ENCODE results near the gene PLA2G6. TPM values are rescaled to one million over a fixed set of nuclear protein-coding genes. Genes with fewer than 3 reads are reported as not detected.
A peak's percentile ranks its signal among the peaks of the same experiment; 100 is the strongest.

The PLA2G6 gene
- total RNA-seq, 1 donor from 2014 or later: 60.8 TPM

GRCh38 chr22:38074181-38075104 lies 107.2 kb downstream of the PLA2G6 start:
- no peak for DNase-seq
- Histone ChIP-seq H3K9me3 (no peaks in the 10 kb centered on the region), H3K27me3 (ENCODE audit: low read depth) (no peaks in the 10 kb centered on the region), H3K36me3 (peaks cover 59% of the 10 kb centered on the region), H3K27ac (no peak overlapping the region), H3K4me1 (no peaks in the 10 kb centered on the region), H3K4me3 (no peak overlapping the region)
- intact Hi-C loops (cut with DNase I): no loop called here
- no peak for ATAC-seq
- peak; percentile 6 for TF ChIP-seq CTCF (IDR thresholded peaks at IDR 0.05)

- DNase-seq (peak; percentile 31), ATAC-seq (no peak)
- Histone ChIP-seq H3K4me3 (no peak overlapping the region), H3K9me3 (no peaks in the 10 kb centered on the region), H3K27me3 (ENCODE audit: low read depth) (no peaks in the 10 kb centered on the region), H3K27ac (no peak overlapping the region), H3K4me1 (no peaks in the 10 kb centered on the region), H3K36me3 (peaks cover 69% of the 10 kb centered on the region)
- intact Hi-C loops (cut with DNase I): no loop called here
- TF ChIP-seq CTCF (IDR thresholded peaks at IDR 0.05): no peak
Observed at GRCh38 chr22:38073150-38074130, 108.2 kb downstream of the PLA2G6 start.

- H3K27ac ChIP-seq: no peak overlapping the region
- H3K4me1 ChIP-seq: no peaks in the 10 kb centered on the region
- H3K4me3 ChIP-seq: no peak overlapping the region
- peaks cover 78% of the 10 kb centered on the region for H3K36me3 ChIP-seq
- no peaks in the 10 kb centered on the region for H3K9me3 ChIP-seq
- no peak for TF ChIP-seq CTCF (IDR thresholded peaks at IDR 0.05)
- H3K27me3 ChIP-seq (ENCODE audit: low read depth): no peaks in the 10 kb centered on the region
- intact Hi-C loops (cut with DNase I): no loop called here
- DNase-seq: peak; percentile 32
- ATAC-seq: no peak
Observed at GRCh38 chr22:38072322-38073149, 109.1 kb downstream of the PLA2G6 start.

GRCh38 chr22:38071421-38072321 lies 110.0 kb downstream of the PLA2G6 start:
- peak; percentile 35 for DNase-seq
- H3K27ac ChIP-seq: no peak overlapping the region

More at GRCh38 chr22:38071421-38072321, 110.0 kb downstream of the PLA2G6 start:
- peaks cover 84% of the 10 kb centered on the region for H3K36me3 ChIP-seq
- no peak for TF ChIP-seq CTCF (IDR thresholded peaks at IDR 0.05)
- no peak overlapping the region for H3K4me3 ChIP-seq
- no peaks in the 10 kb centered on the region for H3K4me1 ChIP-seq
- no peak for ATAC-seq
- H3K9me3 ChIP-seq: no peaks in the 10 kb centered on the region
- H3K27me3 ChIP-seq (ENCODE audit: low read depth): no peaks in the 10 kb centered on the region
- intact Hi-C loops (cut with DNase I): no loop called here
